HepG2 (cell line): Measurements from ENCODE around the gene TYRP1. TPM values are rescaled to one million over a fixed set of nuclear protein-coding genes. Genes with fewer than 3 reads are reported as not detected.

ENCODE experiments used
- ATAC-seq: fragments of 200-7000 bp; cut with Tn5 transposase; 3 replicates; pipeline ENCODE4 v1.9.1; 2020; ENCODE audit warnings: mild to moderate bottlenecking, moderate library complexity
- BruUV-seq: library from RNA; stranded (reverse); fragments of 400-500 nt; replicated peaks from 2 replicates; lab custom pipeline; 2021; lab: Mats Ljungman, UMichigan
- CTCF ChIA-PET: fragments of 300-600 bp; formaldehyde crosslinking; extraction: SDS; loops from one replicate; lab custom pipeline; 2021; ENCODE audit warnings: low total read pairs, inconsistent platforms, low intra/inter-chr PET ratio; lab: Yijun Ruan, JAX
- POLR2A ChIA-PET: fragments of 350-600 bp; sonication (Branson Sonifier 250); formaldehyde crosslinking; loops from one replicate; lab custom pipeline; 2020; ENCODE audit warnings: antibody characterized with exemption, inconsistent platforms; lab: Yijun Ruan, JAX
- DNase-seq: peaks from one replicate; pipeline ENCODE4 v3.0.0-alpha.2; 2015; ENCODE audit warnings: low spot score
- FAIRE-seq: peaks from 3 replicates; lab custom pipeline; 2011; peaks lifted over from hg19 to GRCh38; lab: Jason Lieb, UNC
- H2AFZ ChIP-seq: one replicate; pipeline ENCODE4 v1.6.1; 2011; ENCODE audit warnings: low read length, inconsistent platforms
- H3K27ac ChIP-seq: fragments of 300-600 bp; 3 replicates; pipeline ENCODE4 v1.8.0; 2011; ENCODE audit warnings: mixed run types, mild to moderate bottlenecking, mixed read lengths, low read length, inconsistent platforms; ENCODE audit not compliant: insufficient read depth; ENCODE audit errors: extremely low read length
- H3K27me3 ChIP-seq, 2 experiments: fragments of 200-600 bp in 1 of 2; 2 replicates in 1 of 2; 3 replicates in 1 of 2; pipeline versions ENCODE4 v1.6.0 to v1.8.0; 2011; ENCODE audit warnings: low read length in 2 of 2, mild to moderate bottlenecking in 2 of 2, moderate library complexity in 2 of 2, inconsistent platforms in 1 of 2; ENCODE audit not compliant: insufficient read depth in 2 of 2, control insufficient read depth in 1 of 2
- H3K36me3 ChIP-seq, 2 experiments: fragments of 200-600 bp in 1 of 2; replicated peaks in 1 of 2; 2 replicates in 1 of 2; 3 replicates in 1 of 2; pipeline versions ENCODE4 v1.5.1 to v1.8.0; 2011; ENCODE audit warnings: low read length in 2 of 2, inconsistent platforms in 1 of 2; ENCODE audit not compliant: insufficient read depth in 2 of 2, control insufficient read depth in 1 of 2
- H3K4me1 ChIP-seq: 2 replicates; pipeline ENCODE4 v1.5.1; 2012; ENCODE audit warnings: low read length, inconsistent platforms; ENCODE audit not compliant: insufficient read depth
- H3K4me2 ChIP-seq: 2 replicates; pipeline ENCODE4 v1.6.0; 2011; ENCODE audit warnings: low read depth, low read length, inconsistent platforms
- H3K4me3 ChIP-seq, 3 experiments: fragments of 200-600 bp in 1 of 3; sonication (generic), shearing (Covaris generic) in 1 of 3; replicated peaks in 1 of 3; 2 replicates each; pipeline ENCODE4 v1.5.1; 2011 to 2016; ENCODE audit warnings: low read length in 3 of 3, inconsistent platforms in 2 of 3, low read depth in 2 of 3, mild to moderate bottlenecking in 2 of 3, control low read depth in 1 of 3, mixed read lengths in 1 of 3; ENCODE audit not compliant: insufficient read depth in 1 of 3
- H3K79me2 ChIP-seq: one replicate; pipeline ENCODE4 v1.6.1; 2011; ENCODE audit warnings: low read length, inconsistent platforms; ENCODE audit not compliant: insufficient read depth
- H3K9ac ChIP-seq: 2 replicates; pipeline ENCODE4 v1.6.0; 2011; ENCODE audit warnings: mild to moderate bottlenecking, low read depth, low read length, inconsistent platforms; ENCODE audit not compliant: insufficient read depth
- H3K9me3 ChIP-seq: 2 replicates; pipeline ENCODE4 v1.5.1; 2012; ENCODE audit warnings: mild to moderate bottlenecking, low read length
- H4K20me1 ChIP-seq: 2 replicates; pipeline ENCODE4 v1.6.0; 2011; ENCODE audit warnings: inconsistent platforms, mild to moderate bottlenecking, low read length, moderate library complexity; ENCODE audit not compliant: insufficient read depth
- PHF8 ChIP-seq: sonication (generic); formaldehyde crosslinking; IDR thresholded peaks from 2 replicates; pipeline ENCODE4 v1.5.0; 2020; ENCODE audit warnings: missing genetic modification reagents
- PRMT3 ChIP-seq: sonication (generic); formaldehyde crosslinking; IDR thresholded peaks from 2 replicates; pipeline ENCODE4 v1.8.1; 2022; ENCODE audit warnings: low read depth, mild to moderate bottlenecking, moderate library complexity, missing genetic modification reagents, borderline replicate concordance
- SIN3B ChIP-seq: fragments of 150-350 bp; IDR thresholded peaks from 2 replicates; pipeline ENCODE4 v1.6.1; 2014; ENCODE audit warnings: low read length
- ZNF337 ChIP-seq: sonication (generic); formaldehyde crosslinking; IDR thresholded peaks from 2 replicates; pipeline ENCODE4 v1.5.1; 2020; ENCODE audit warnings: missing genetic modification reagents, low read depth, mild to moderate bottlenecking, borderline replicate concordance
- ZNF44 ChIP-seq: sonication (generic); formaldehyde crosslinking; IDR thresholded peaks from 2 replicates; pipeline ENCODE4 v1.5.1; 2020; ENCODE audit warnings: mild to moderate bottlenecking, missing genetic modification reagents
- ZNF615 ChIP-seq: sonication (generic); formaldehyde crosslinking; IDR thresholded peaks from 2 replicates; pipeline ENCODE4 v1.5.0; 2020; ENCODE audit warnings: mild to moderate bottlenecking, missing genetic modification reagents, borderline replicate concordance
- WGBS: methylation state at CpG from one replicate; pipeline ENCODE4 v1.1.6; 2017; ENCODE audit warnings: low lambda C conversion rate; 5-methylcytosine and 5-hydroxymethylcytosine counted together
- in situ Hi-C: cut with HindIII; loops from 2 replicates; pipeline ENCODE4 v1.10.0; 2017; ENCODE audit warnings: low pct_unique_long_range_greater_than_20kb; ENCODE audit not compliant: extremely low pct_ligation_motif_present
- intact Hi-C: fragments of 100-400 bp; cut with micrococcal nuclease; formaldehyde crosslinking; loops from one replicate; pipeline ENCODE4 v1.10.0; 2022; ENCODE audit not compliant: unreplicated experiment
- polyA plus RNA-seq, 8 experiments: library from polyadenylated mRNA; depleted of rRNA in 3 of 8; stranded (reverse) in 7 of 8; unstranded in 1 of 8; fragments of >200 nt; fragmentation: Illumina TruSeq in 4 of 8; extraction: Trizol in 4 of 8; gene quantifications; 2 replicates each; pipeline versions ENCODE4 v1.2.1 to v1.2.3, GENCODE V29; 2011 to 2016; ENCODE audit warnings: low read depth in 4 of 8, missing spikeins in 1 of 8, mixed read lengths in 1 of 8; ENCODE audit not compliant: insufficient read depth in 1 of 8
- total RNA-seq, 5 experiments: library from RNA; depleted of rRNA; stranded (reverse); fragments of >200 nt; fragmentation: Illumina TruSeq; extraction: Trizol; gene quantifications; 2 replicates each; pipeline ENCODE4 v1.2.3, GENCODE V29; 2016; ENCODE audit warnings: low read depth in 1 of 5
- TF ChIP-seq, protein P1 (sequence below): IDR thresholded peaks from 2 replicates; pipeline ENCODE4 v1.6.1; 2012; ENCODE audit warnings: inconsistent platforms
- TF ChIP-seq, protein P2 (sequence below): sonication (generic); formaldehyde crosslinking; IDR thresholded peaks from 2 replicates; pipeline ENCODE4 v1.4.0; 2020; ENCODE audit warnings: missing genetic modification reagents
- TF ChIP-seq, protein P3 (sequence below): IDR thresholded peaks from 2 replicates; pipeline ENCODE4 v1.4.0; 2020; ENCODE audit warnings: mild to moderate bottlenecking, missing genetic modification reagents
- TF ChIP-seq, protein P4 (sequence below): sonication (generic); formaldehyde crosslinking; IDR thresholded peaks from 2 replicates; pipeline ENCODE4 v1.5.0; 2020; ENCODE audit warnings: mild to moderate bottlenecking, missing genetic modification reagents, borderline replicate concordance

TYRP1 gene
- total and polyA plus RNA-seq, 2 of the 13 experiments (the other 11 are each of a cell fraction or from before 2014, with no cell fraction given): 0.04 TPM; not detected in 1

DNA sequence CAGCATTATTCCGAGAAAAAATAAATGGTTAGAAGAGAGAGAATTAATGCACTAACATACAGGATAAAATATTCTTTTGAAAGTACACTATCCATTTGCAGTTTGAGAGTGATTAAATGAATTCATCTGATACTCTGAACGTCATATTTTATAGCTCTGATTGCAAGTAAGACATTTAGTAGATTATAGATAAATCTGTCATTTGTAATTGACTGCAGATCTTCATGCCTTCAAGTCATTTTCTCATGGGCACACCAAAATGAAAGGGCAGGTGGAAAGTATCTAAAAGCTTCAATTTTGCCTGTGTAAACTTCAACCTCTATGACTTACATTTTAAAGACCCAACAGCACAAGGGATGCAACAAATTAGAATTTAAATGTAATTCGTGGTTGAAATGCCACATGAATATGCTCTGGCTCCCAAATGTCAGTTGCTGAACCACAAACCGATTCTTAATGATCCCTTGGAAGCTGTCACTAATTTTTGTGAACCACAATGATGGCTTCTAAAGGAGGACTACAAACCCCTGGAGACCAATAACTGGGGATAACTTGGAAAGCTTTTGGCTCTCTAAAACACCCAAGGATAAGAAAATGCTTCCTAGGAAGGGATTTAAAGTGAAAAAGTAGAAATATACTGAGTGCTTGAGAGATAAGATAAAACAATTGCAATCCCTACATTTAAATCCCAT lies 3.9 kb downstream of the TYRP1 start:
- no peak overlapping the region for H2AFZ ChIP-seq
- H3K9me3 ChIP-seq: no peaks in the 10 kb centered on the region
- 0% methylated on average over 4 of the region's 4 CpGs for WGBS
- intact Hi-C loops (no loop called here), in situ Hi-C loops (no loop called here)
- H3K4me2 ChIP-seq: no peak overlapping the region
- H4K20me1 ChIP-seq: no peaks in the 10 kb centered on the region
- H3K9ac ChIP-seq: no peak overlapping the region
- H3K79me2 ChIP-seq: no peaks in the 10 kb centered on the region
- no peak overlapping the region for H3K27ac ChIP-seq
- POLR2A ChIA-PET: no interaction called here
- no peak for ATAC-seq
- no peak for FAIRE-seq
- no peaks in the 10 kb centered on the region for H3K4me1 ChIP-seq
- no peak for DNase-seq
- H3K27me3 ChIP-seq: no peaks in the 10 kb centered on the region
- H3K4me3 ChIP-seq: no peak overlapping the region
- H3K36me3 ChIP-seq: no peaks in the 10 kb centered on the region
- no TSS peak for BruUV-seq
- CTCF ChIA-PET: no interaction called here
- TF ChIP-seq PRMT3 (CRISPR knock-in tag) (no peak), PHF8 (CRISPR knock-in tag) (no peak), SIN3B (no peak), ZNF337 (CRISPR knock-in tag) (no peak), ZNF615 (CRISPR knock-in tag) (no peak), ZNF44 (CRISPR knock-in tag) (no peak)
- TF ChIP-seq, protein P1, sequence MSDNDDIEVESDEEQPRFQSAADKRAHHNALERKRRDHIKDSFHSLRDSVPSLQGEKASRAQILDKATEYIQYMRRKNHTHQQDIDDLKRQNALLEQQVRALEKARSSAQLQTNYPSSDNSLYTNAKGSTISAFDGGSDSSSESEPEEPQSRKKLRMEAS: no peak
- TF ChIP-seq, protein P2, sequence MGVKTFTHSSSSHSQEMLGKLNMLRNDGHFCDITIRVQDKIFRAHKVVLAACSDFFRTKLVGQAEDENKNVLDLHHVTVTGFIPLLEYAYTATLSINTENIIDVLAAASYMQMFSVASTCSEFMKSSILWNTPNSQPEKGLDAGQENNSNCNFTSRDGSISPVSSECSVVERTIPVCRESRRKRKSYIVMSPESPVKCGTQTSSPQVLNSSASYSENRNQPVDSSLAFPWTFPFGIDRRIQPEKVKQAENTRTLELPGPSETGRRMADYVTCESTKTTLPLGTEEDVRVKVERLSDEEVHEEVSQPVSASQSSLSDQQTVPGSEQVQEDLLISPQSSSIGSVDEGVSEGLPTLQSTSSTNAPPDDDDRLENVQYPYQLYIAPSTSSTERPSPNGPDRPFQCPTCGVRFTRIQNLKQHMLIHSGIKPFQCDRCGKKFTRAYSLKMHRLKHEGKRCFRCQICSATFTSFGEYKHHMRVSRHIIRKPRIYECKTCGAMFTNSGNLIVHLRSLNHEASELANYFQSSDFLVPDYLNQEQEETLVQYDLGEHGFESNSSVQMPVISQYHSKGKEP (CRISPR knock-in tag): no peak
- TF ChIP-seq, protein P3, sequence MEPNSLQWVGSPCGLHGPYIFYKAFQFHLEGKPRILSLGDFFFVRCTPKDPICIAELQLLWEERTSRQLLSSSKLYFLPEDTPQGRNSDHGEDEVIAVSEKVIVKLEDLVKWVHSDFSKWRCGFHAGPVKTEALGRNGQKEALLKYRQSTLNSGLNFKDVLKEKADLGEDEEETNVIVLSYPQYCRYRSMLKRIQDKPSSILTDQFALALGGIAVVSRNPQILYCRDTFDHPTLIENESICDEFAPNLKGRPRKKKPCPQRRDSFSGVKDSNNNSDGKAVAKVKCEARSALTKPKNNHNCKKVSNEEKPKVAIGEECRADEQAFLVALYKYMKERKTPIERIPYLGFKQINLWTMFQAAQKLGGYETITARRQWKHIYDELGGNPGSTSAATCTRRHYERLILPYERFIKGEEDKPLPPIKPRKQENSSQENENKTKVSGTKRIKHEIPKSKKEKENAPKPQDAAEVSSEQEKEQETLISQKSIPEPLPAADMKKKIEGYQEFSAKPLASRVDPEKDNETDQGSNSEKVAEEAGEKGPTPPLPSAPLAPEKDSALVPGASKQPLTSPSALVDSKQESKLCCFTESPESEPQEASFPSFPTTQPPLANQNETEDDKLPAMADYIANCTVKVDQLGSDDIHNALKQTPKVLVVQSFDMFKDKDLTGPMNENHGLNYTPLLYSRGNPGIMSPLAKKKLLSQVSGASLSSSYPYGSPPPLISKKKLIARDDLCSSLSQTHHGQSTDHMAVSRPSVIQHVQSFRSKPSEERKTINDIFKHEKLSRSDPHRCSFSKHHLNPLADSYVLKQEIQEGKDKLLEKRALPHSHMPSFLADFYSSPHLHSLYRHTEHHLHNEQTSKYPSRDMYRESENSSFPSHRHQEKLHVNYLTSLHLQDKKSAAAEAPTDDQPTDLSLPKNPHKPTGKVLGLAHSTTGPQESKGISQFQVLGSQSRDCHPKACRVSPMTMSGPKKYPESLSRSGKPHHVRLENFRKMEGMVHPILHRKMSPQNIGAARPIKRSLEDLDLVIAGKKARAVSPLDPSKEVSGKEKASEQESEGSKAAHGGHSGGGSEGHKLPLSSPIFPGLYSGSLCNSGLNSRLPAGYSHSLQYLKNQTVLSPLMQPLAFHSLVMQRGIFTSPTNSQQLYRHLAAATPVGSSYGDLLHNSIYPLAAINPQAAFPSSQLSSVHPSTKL (CRISPR knock-in tag): no peak
- TF ChIP-seq, protein P4, sequence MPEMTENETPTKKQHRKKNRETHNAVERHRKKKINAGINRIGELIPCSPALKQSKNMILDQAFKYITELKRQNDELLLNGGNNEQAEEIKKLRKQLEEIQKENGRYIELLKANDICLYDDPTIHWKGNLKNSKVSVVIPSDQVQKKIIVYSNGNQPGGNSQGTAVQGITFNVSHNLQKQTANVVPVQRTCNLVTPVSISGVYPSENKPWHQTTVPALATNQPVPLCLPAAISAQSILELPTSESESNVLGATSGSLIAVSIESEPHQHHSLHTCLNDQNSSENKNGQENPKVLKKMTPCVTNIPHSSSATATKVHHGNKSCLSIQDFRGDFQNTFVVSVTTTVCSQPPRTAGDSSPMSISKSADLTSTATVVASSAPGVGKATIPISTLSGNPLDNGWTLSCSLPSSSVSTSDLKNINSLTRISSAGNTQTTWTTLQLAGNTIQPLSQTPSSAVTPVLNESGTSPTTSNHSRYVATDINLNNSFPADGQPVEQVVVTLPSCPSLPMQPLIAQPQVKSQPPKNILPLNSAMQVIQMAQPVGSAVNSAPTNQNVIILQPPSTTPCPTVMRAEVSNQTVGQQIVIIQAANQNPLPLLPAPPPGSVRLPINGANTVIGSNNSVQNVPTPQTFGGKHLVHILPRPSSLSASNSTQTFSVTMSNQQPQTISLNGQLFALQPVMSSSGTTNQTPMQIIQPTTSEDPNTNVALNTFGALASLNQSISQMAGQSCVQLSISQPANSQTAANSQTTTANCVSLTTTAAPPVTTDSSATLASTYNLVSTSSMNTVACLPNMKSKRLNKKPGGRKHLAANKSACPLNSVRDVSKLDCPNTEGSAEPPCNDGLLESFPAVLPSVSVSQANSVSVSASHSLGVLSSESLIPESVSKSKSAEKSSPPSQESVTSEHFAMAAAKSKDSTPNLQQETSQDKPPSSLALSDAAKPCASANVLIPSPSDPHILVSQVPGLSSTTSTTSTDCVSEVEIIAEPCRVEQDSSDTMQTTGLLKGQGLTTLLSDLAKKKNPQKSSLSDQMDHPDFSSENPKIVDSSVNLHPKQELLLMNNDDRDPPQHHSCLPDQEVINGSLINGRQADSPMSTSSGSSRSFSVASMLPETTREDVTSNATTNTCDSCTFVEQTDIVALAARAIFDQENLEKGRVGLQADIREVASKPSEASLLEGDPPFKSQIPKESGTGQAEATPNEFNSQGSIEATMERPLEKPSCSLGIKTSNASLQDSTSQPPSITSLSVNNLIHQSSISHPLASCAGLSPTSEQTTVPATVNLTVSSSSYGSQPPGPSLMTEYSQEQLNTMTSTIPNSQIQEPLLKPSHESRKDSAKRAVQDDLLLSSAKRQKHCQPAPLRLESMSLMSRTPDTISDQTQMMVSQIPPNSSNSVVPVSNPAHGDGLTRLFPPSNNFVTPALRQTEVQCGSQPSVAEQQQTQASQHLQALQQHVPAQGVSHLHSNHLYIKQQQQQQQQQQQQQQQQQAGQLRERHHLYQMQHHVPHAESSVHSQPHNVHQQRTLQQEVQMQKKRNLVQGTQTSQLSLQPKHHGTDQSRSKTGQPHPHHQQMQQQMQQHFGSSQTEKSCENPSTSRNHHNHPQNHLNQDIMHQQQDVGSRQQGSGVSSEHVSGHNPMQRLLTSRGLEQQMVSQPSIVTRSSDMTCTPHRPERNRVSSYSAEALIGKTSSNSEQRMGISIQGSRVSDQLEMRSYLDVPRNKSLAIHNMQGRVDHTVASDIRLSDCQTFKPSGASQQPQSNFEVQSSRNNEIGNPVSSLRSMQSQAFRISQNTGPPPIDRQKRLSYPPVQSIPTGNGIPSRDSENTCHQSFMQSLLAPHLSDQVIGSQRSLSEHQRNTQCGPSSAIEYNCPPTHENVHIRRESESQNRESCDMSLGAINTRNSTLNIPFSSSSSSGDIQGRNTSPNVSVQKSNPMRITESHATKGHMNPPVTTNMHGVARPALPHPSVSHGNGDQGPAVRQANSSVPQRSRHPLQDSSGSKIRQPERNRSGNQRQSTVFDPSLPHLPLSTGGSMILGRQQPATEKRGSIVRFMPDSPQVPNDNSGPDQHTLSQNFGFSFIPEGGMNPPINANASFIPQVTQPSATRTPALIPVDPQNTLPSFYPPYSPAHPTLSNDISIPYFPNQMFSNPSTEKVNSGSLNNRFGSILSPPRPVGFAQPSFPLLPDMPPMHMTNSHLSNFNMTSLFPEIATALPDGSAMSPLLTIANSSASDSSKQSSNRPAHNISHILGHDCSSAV (CRISPR knock-in tag): no peak
